ENCODE results near the gene SAMHD1. TPM values are rescaled to one million over a fixed set of nuclear protein-coding genes. Genes with fewer than 3 reads are reported as not detected.

Gene SAMHD1
- total and polyA plus RNA-seq, 8 donors: 38.7 to 151 (median 85.5) TPM

DNA sequence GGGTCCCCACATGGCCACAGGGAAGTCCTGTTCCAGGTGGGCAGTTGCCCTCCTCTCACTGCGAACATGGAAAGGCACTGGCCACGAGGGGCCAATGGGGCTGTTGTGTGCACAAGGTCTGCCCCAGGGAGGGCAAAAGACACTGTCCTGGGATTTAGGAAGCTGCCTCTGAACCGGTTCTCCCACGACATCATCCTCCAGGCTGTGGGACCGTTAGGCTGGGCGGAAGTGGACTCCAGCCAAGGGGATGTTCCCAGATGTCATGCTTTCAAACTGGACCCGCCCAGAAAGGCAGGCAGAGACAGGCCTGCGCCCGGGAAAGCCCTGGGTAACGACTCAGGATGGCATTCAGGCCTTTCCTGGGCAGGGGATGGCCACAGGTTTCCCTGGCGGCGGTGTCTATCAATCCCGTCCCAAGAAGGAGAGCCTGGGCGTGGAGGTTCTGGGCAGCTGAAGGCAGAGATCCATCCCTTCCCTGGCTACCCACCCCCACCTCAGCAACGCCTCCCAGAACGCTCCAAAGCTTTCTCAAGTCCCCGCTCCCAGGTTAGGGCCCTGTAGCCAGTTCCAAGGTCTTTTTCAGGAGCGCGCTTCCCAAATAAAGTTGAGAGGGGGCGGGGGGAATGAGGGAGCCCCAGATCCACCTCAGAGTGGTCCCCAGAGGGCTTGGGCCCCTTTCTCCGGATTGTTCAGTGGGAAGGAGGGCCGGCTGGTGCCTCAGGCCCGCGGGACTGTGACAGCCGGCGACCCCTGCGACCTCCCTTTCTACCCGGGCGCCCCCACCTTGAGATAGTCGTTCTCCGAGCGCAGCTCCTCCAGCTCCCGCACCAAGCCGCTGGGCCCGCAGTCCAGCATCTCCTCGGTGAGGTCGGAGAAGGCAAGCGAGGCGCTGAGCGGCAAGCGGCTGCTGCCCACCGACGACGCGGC is 89.4 kb downstream of the SAMHD1 start:
- DNase-seq: peak; percentile 52 to 93
- peaks cover 0 to 27% (median 0%) of the 10 kb centered on the region in 3 donors for H3K27me3 ChIP-seq
- no peaks in the 10 kb centered on the region for H3K9me3 ChIP-seq
- H3K4me1 ChIP-seq: peaks cover 44 to 71% (median 60%) of the 10 kb centered on the region in 4 donors
- peak overlapping the region; percentile 69 to 81 (median 74) for H3K4me3 ChIP-seq
- peak overlapping the region; percentile 80 to 90 (median 84) for H3K27ac ChIP-seq
- TF ChIP-seq EP300 (IDR thresholded peaks at IDR 0.05) (no peak), POLR2AphosphoS5 (IDR thresholded peaks at IDR 0.05) (peak; percentile 27 to 68 (median 57))
- 15 to 25% (median 16%) methylated on average over 16 to 45 of the region's 45 CpGs for WGBS, 5 donors
- H3K36me3 ChIP-seq: no peaks in the 10 kb centered on the region
- intact Hi-C loops (cut with DNase I; ENCODE audit: low total_unique reads): no loop called here

DNA sequence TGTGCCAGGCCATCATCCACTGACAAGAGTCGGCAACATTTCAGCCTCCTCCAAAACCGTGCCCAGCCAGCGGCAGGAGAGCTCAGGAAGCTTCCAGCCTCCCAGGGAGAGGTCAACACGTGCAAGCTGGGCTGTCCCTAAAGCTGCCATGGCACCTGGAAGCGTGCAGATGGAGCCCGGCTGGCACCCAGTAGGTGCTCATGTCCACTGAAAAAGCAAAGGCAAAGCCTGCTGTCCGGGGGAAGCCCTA is 90.0 kb downstream of the SAMHD1 start:
- TF ChIP-seq, protein P1, sequence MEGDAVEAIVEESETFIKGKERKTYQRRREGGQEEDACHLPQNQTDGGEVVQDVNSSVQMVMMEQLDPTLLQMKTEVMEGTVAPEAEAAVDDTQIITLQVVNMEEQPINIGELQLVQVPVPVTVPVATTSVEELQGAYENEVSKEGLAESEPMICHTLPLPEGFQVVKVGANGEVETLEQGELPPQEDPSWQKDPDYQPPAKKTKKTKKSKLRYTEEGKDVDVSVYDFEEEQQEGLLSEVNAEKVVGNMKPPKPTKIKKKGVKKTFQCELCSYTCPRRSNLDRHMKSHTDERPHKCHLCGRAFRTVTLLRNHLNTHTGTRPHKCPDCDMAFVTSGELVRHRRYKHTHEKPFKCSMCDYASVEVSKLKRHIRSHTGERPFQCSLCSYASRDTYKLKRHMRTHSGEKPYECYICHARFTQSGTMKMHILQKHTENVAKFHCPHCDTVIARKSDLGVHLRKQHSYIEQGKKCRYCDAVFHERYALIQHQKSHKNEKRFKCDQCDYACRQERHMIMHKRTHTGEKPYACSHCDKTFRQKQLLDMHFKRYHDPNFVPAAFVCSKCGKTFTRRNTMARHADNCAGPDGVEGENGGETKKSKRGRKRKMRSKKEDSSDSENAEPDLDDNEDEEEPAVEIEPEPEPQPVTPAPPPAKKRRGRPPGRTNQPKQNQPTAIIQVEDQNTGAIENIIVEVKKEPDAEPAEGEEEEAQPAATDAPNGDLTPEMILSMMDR (IDR thresholded peaks at IDR 0.05): no peak
- TF ChIP-seq EP300 (IDR thresholded peaks at IDR 0.05) (no peak), POLR2A (IDR thresholded peaks at IDR 0.05) (no peak), POLR2AphosphoS5 (IDR thresholded peaks at IDR 0.05) (no peak)
- intact Hi-C loops (cut with DNase I; ENCODE audit: low total_unique reads): no loop called here
- Histone ChIP-seq H3K27ac (peak overlapping the region; percentile 80 to 90 (median 84)), H3K9me3 (no peaks in the 10 kb centered on the region), H3K27me3 (peaks cover 0 to 27% (median 0%) of the 10 kb centered on the region in 3 donors), H3K4me3 (peak overlapping the region; percentile 69 to 81 (median 74)), H3K36me3 (no peaks in the 10 kb centered on the region), H3K4me1 (peaks cover 50 to 73% (median 66%) of the 10 kb centered on the region in 4 donors)
- no peak for DNase-seq
- WGBS, 5 donors: 19 to 44% (median 31%) methylated on average over 2 to 7 of the region's 7 CpGs

DNA sequence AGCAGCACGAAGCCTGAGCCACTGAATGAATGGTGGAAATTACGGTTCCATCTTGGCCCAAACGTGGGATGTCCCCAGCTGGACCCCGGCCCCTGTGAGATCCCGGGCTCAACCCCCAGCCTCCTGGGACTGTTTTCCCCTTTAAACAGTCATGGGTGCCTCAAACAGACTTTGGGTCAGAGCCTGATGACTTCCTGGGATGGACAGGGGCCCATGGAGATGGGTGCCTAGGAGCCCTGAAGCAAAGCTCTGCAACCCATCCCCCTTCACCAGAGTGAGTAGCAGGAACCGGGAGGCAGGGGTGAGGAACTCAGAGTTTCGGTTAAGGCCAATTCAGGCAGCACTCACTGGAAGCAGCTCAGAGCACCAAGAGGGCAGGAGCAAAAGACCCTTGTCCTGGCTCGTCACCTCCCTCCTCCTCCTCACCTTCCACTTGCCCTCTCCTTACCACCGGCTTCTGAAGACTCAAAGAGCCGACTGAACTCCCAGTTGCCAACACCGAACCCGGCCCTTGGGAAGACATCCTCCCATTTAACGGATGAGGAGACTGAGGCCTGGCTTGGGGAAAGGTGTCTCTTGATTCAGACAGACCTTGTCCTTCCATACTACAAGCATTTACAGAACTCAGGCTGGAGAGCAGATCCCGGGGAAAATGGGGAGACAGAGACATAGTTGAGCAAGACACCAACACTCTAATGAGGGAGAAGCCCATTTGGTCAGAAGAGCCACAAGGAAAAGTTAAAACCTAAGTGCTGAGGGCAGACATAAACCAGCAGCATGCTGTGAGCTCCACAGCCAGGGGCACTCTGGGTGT is 90.5 kb downstream of the SAMHD1 start:
- Histone ChIP-seq H3K4me1 (peaks cover 55 to 78% (median 71%) of the 10 kb centered on the region in 4 donors), H3K27me3 (peaks cover 0 to 27% (median 0%) of the 10 kb centered on the region in 3 donors), H3K36me3 (no peaks in the 10 kb centered on the region), H3K27ac (peak overlapping the region in 4 of 5 donors; percentile 83 to 90 (median 86)), H3K9me3 (no peaks in the 10 kb centered on the region), H3K4me3 (peak overlapping the region; percentile 69 to 81 (median 74))
- no peak for DNase-seq
- WGBS, 5 donors: 65 to 81% (median 79%) methylated on average over 13 to 14 of the region's 14 CpGs
- TF ChIP-seq POLR2A (IDR thresholded peaks at IDR 0.05) (no peak), POLR2AphosphoS5 (IDR thresholded peaks at IDR 0.05) (no peak), EP300 (IDR thresholded peaks at IDR 0.05) (no peak)
- TF ChIP-seq, protein P1 (IDR thresholded peaks at IDR 0.05): no peak
- intact Hi-C loops (cut with DNase I; ENCODE audit: low total_unique reads): no loop called here

DNA sequence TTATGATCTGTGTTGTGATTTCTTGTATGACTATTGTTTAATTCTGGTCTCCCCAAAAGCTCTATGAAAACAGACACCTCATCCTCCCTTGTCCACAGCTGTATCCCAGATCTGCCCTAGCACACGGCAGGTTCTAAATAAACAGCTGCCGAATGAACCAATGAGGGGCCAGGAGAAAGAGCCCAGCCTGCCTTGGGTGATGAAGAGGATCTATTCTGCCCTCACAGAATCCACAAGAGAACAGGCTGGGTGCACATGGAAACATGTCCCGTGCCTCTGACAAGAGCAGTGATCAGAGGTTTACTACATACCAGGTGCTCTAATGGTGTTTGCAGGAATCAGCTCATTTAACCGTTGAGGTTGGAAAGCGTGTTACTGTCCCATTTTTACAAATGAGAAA is 91.2 kb downstream of the SAMHD1 start:
- no peaks in the 10 kb centered on the region for H3K9me3 ChIP-seq
- no peaks in the 10 kb centered on the region for H3K36me3 ChIP-seq
- H3K4me1 ChIP-seq: peaks cover 62 to 85% (median 78%) of the 10 kb centered on the region in 4 donors
- TF ChIP-seq POLR2A (IDR thresholded peaks at IDR 0.05) (no peak), POLR2AphosphoS5 (IDR thresholded peaks at IDR 0.05) (no peak)
- DNase-seq: no peak
- intact Hi-C loops (cut with DNase I; ENCODE audit: low total_unique reads): no loop called here
- peak overlapping the region in 4 of 5 donors; percentile 83 to 90 (median 86) for H3K27ac ChIP-seq
- WGBS, 5 donors: 52 to 59% (median 56%) methylated on average over 5 of the region's 5 CpGs
- peaks cover 0 to 27% (median 0%) of the 10 kb centered on the region in 3 donors for H3K27me3 ChIP-seq
- no peak overlapping the region for H3K4me3 ChIP-seq

DNA sequence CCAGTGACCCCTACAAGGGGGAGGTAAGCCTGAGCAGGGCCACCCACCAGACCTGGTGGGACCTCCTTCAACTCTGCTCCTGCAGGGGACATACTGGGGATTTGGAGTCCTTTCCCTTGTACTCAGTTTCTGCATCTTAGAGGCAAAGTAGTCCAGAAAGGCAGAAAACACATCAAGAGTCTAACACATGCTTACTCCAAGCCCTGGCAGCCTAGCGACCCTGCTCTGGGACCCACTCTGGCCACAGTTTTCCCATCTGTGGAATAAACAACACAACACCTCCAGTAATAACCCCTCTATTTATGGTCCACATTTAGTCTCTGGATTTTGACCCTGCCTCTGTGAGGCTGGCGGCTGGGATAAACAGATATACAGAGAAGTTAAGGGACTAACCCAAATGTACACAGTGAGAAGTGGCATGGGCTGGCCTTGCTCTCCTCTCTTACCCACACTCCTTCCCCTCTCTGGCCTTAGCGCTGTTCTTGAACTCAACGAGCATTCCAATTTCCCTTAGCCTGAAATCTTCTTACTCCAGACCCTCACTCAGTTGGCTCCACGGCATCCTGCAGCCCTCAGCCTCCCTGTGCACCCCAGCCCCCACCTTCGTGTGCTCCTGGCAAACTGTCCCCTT is 91.7 kb downstream of the SAMHD1 start:
- intact Hi-C loops (cut with DNase I; ENCODE audit: low total_unique reads): no loop called here
- WGBS, 5 donors: 31 to 53% (median 42%) methylated on average over 6 of the region's 6 CpGs
- H3K4me1 ChIP-seq: peaks cover 67 to 85% (median 81%) of the 10 kb centered on the region in 4 donors

More for the DNA sequence above, 91.7 kb downstream of the SAMHD1 start:
- H3K4me3 ChIP-seq: no peak overlapping the region
- no peaks in the 10 kb centered on the region for H3K36me3 ChIP-seq
- H3K27ac ChIP-seq: peak overlapping the region in 4 of 5 donors; percentile 83 to 90 (median 86)
- no peaks in the 10 kb centered on the region for H3K9me3 ChIP-seq
- H3K27me3 ChIP-seq: peaks cover 0 to 26% (median 0%) of the 10 kb centered on the region in 3 donors
- TF ChIP-seq POLR2A (IDR thresholded peaks at IDR 0.05): no peak
- TF ChIP-seq, protein P1 (IDR thresholded peaks at IDR 0.05): no peak
- no peak for TF ChIP-seq POLR2AphosphoS5 (IDR thresholded peaks at IDR 0.05)
- no peak for TF ChIP-seq EP300 (IDR thresholded peaks at IDR 0.05)
- DNase-seq: no peak
